Parathyroid adenoma (tissue), 2 donors: Measurements from ENCODE around the gene ITCH.
"Not testable (repeated sequence)": the region's sequence is repeated elsewhere in the genome, so short reads cannot be mapped to it uniquely, and the experiment has no call there.

Source experiments
- H2AFZ ChIP-seq: fragments of 300-600 bp; sonication (generic); one replicate; pipeline ENCODE4 v1.7.0; 2017; ENCODE audit warnings: antibody characterized with exemption, mild to moderate bottlenecking
- H3K27ac ChIP-seq: fragments of 300-600 bp; sonication (generic); one replicate; pipeline ENCODE4 v1.7.0; 2017
- H3K27me3 ChIP-seq: fragments of 300-600 bp; sonication (generic); one replicate; pipeline ENCODE4 v1.7.0; 2017; ENCODE audit warnings: low read length; ENCODE audit not compliant: control insufficient read depth, insufficient read depth
- H3K36me3 ChIP-seq: fragments of 300-600 bp; sonication (generic); one replicate; pipeline ENCODE4 v1.7.0; 2017; ENCODE audit warnings: low read length; ENCODE audit not compliant: control insufficient read depth, insufficient read depth
- H3K4me1 ChIP-seq: fragments of 300-600 bp; sonication (generic); one replicate; pipeline ENCODE4 v1.7.0; 2017; ENCODE audit warnings: control low read depth
- H3K4me2 ChIP-seq: fragments of 300-600 bp; sonication (generic); one replicate; pipeline ENCODE4 v1.7.0; 2017; ENCODE audit warnings: low read length
- H3K4me3 ChIP-seq: fragments of 300-600 bp; sonication (generic); one replicate; pipeline ENCODE4 v1.7.0; 2017; ENCODE audit warnings: low read depth, low read length
- H3K79me2 ChIP-seq: fragments of 300-600 bp; sonication (generic); one replicate; pipeline ENCODE4 v1.7.0; 2017; ENCODE audit warnings: control low read depth
- H3K9ac ChIP-seq: fragments of 300-600 bp; sonication (generic); one replicate; pipeline ENCODE4 v1.7.0; 2017; ENCODE audit warnings: mild to moderate bottlenecking
- H3K9me3 ChIP-seq: fragments of 300-600 bp; sonication (generic); one replicate; pipeline ENCODE4 v1.7.0; 2017; ENCODE audit warnings: low read length; ENCODE audit not compliant: control insufficient read depth
- CTCF ChIP-seq: fragments of 300-600 bp; sonication (generic); IDR thresholded peaks from one replicate; pipeline ENCODE4 v1.7.0; 2017; ENCODE audit warnings: antibody characterized with exemption, mild to moderate bottlenecking
- donor health status: primary hyperparathyroidism.

Gene ITCH

GRCh38 chr20:34365765-34366213 lies 2.7 kb downstream of the ITCH start:
- H3K79me2 ChIP-seq = peaks cover 46% of the 10 kb centered on the region
- H3K27ac ChIP-seq = no peak overlapping the region
- no peak overlapping the region for H3K9ac ChIP-seq
- H3K4me1 ChIP-seq = peaks cover 12% of the 10 kb centered on the region
- H3K27me3 ChIP-seq = no peaks in the 10 kb centered on the region
- H3K4me3 ChIP-seq = no peak overlapping the region
- no peaks in the 10 kb centered on the region for H3K36me3 ChIP-seq
- TF ChIP-seq CTCF = no peak
- no peak overlapping the region for H2AFZ ChIP-seq
- H3K9me3 ChIP-seq = no peaks in the 10 kb centered on the region
- no peak overlapping the region for H3K4me2 ChIP-seq

- Histone ChIP-seq H3K4me3 (no peak overlapping the region), H3K4me1 (peaks cover 12% of the 10 kb centered on the region), H3K9me3 (no peaks in the 10 kb centered on the region), H3K27ac (no peak overlapping the region), H3K4me2 (no peak overlapping the region), H3K36me3 (no peaks in the 10 kb centered on the region), H2AFZ (no peak overlapping the region), H3K27me3 (no peaks in the 10 kb centered on the region), H3K79me2 (peaks cover 46% of the 10 kb centered on the region), H3K9ac (no peak overlapping the region)
- no peak for TF ChIP-seq CTCF
These were observed 4.1 kb downstream of the ITCH start for GRCh38 chr20:34367155-34367554.

- H3K36me3 ChIP-seq, H3K4me3 ChIP-seq, H3K4me2 ChIP-seq, H3K27me3 ChIP-seq, H3K9ac ChIP-seq, H3K9me3 ChIP-seq, H3K27ac ChIP-seq, H2AFZ ChIP-seq: not testable (repeated sequence)
- Histone ChIP-seq H3K79me2 (peaks cover 46% of the 10 kb centered on the region), H3K4me1 (peaks cover 12% of the 10 kb centered on the region)
These were observed 4.8 kb downstream of the ITCH start for GRCh38 chr20:34367911-34368310.

- Histone ChIP-seq H3K4me2 (no peak overlapping the region), H3K27me3 (no peaks in the 10 kb centered on the region), H3K9me3 (no peaks in the 10 kb centered on the region), H3K9ac (no peak overlapping the region), H3K36me3 (no peaks in the 10 kb centered on the region), H3K27ac (no peak overlapping the region), H3K4me1 (peaks cover 12% of the 10 kb centered on the region), H3K79me2 (peaks cover 46% of the 10 kb centered on the region), H3K4me3 (no peak overlapping the region), H2AFZ (no peak overlapping the region)
- TF ChIP-seq CTCF = no peak
These were observed 5.5 kb downstream of the ITCH start for GRCh38 chr20:34368547-34368946.

- no peak overlapping the region for H3K27ac ChIP-seq
- H3K9me3 ChIP-seq = no peaks in the 10 kb centered on the region
- no peak for TF ChIP-seq CTCF
- no peaks in the 10 kb centered on the region for H3K27me3 ChIP-seq
- peaks cover 39% of the 10 kb centered on the region for H3K79me2 ChIP-seq
- H3K4me1 ChIP-seq = peaks cover 12% of the 10 kb centered on the region
- H3K36me3 ChIP-seq = no peaks in the 10 kb centered on the region
- H3K4me2 ChIP-seq = no peak overlapping the region
- H2AFZ ChIP-seq = no peak overlapping the region
- no peak overlapping the region for H3K9ac ChIP-seq
- H3K4me3 ChIP-seq = no peak overlapping the region
These were observed 6.2 kb downstream of the ITCH start for GRCh38 chr20:34369265-34369664.
